IMR-90 (cell line): Measurements from ENCODE around the gene IDH3B.
"Not testable (repeated sequence)": the region's sequence is repeated elsewhere in the genome, so short reads cannot be mapped to it uniquely, and the experiment has no call there.

Experiments
- BHLHE40 ChIP-seq: fragments of 150-350 bp; IDR thresholded peaks from 2 replicates; pipeline ENCODE4 v1.6.1; 2016; ENCODE audit warnings: mild to moderate bottlenecking, low read depth, low read length
- CEBPB ChIP-seq: IDR thresholded peaks from 2 replicates; pipeline ENCODE4 v1.6.1; 2012; ENCODE audit warnings: low read depth, low read length, improper control_type of control experiment
- CHD1 ChIP-seq: IDR thresholded peaks from 2 replicates; pipeline ENCODE4 v1.6.1; 2012; ENCODE audit warnings: low read depth, low read length, improper control_type of control experiment
- FOS ChIP-seq: fragments of 150-350 bp; IDR thresholded peaks from 2 replicates; pipeline ENCODE4 v1.6.1; 2016; ENCODE audit warnings: low read depth, low read length
- MAFK ChIP-seq: IDR thresholded peaks from 2 replicates; pipeline ENCODE4 v1.6.1; 2012; ENCODE audit warnings: low read depth, low read length, improper control_type of control experiment
- MXI1 ChIP-seq: IDR thresholded peaks from 2 replicates; pipeline ENCODE4 v1.6.1; 2012; ENCODE audit warnings: low read depth, mild to moderate bottlenecking, low read length, moderate library complexity, borderline replicate concordance
- POLR2A ChIP-seq: IDR thresholded peaks from 2 replicates; pipeline ENCODE4 v1.6.1; 2012; ENCODE audit warnings: mild to moderate bottlenecking, low read depth, low read length
- RAD21 ChIP-seq: IDR thresholded peaks from 2 replicates; pipeline ENCODE4 v1.6.1; 2012; ENCODE audit warnings: low read length, improper control_type of control experiment
- RFX5 ChIP-seq: IDR thresholded peaks from 2 replicates; pipeline ENCODE4 v1.8.0; 2012; ENCODE audit warnings: low read depth, mild to moderate bottlenecking, low read length, moderate library complexity
- SMC3 ChIP-seq: fragments of 150-350 bp; IDR thresholded peaks from 2 replicates; pipeline ENCODE4 v1.6.1; 2016; ENCODE audit warnings: low read depth, mild to moderate bottlenecking, antibody characterized with exemption, low read length, moderate library complexity
- TF ChIP-seq, protein P1 (sequence below): conservative IDR thresholded peaks from 2 replicates; pipeline ENCODE4 v1.5.1; 2012; ENCODE audit warnings: mild to moderate bottlenecking, low read depth, low read length, improper control_type of control experiment
- TF ChIP-seq, protein P2 (sequence below): fragments of 150-350 bp; IDR thresholded peaks from 2 replicates; pipeline ENCODE4 v1.6.1; 2017; ENCODE audit warnings: mild to moderate bottlenecking, antibody characterized with exemption, low read length, low read depth

DNA sequence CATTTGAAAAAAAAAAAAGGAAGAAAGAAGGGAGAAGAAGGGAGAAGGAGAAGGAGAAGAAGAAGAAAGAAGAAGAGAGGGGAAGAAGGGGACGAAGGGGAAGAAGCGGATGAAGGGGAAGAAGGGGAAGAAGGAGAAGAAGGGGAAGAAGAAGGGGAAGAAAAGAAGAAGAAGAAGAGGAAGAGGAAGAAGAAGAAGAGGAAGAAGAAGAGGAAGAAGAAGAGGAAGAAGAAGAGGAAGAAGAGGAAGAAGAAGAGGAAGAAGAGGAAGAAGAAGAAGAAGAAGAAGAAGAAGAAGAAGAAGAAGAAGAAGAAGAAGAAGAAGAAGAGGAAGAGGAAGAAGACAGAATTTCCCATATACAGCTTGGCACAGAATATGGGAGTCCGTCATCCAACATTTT is 18.0 kb upstream of the IDH3B start:
- TF ChIP-seq, protein P1, sequence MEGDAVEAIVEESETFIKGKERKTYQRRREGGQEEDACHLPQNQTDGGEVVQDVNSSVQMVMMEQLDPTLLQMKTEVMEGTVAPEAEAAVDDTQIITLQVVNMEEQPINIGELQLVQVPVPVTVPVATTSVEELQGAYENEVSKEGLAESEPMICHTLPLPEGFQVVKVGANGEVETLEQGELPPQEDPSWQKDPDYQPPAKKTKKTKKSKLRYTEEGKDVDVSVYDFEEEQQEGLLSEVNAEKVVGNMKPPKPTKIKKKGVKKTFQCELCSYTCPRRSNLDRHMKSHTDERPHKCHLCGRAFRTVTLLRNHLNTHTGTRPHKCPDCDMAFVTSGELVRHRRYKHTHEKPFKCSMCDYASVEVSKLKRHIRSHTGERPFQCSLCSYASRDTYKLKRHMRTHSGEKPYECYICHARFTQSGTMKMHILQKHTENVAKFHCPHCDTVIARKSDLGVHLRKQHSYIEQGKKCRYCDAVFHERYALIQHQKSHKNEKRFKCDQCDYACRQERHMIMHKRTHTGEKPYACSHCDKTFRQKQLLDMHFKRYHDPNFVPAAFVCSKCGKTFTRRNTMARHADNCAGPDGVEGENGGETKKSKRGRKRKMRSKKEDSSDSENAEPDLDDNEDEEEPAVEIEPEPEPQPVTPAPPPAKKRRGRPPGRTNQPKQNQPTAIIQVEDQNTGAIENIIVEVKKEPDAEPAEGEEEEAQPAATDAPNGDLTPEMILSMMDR = not testable (repeated sequence)
- TF ChIP-seq CHD1, POLR2A, FOS, MAFK, MXI1, CEBPB, RFX5, SMC3, RAD21, BHLHE40: not testable (repeated sequence)
- TF ChIP-seq, protein P2, sequence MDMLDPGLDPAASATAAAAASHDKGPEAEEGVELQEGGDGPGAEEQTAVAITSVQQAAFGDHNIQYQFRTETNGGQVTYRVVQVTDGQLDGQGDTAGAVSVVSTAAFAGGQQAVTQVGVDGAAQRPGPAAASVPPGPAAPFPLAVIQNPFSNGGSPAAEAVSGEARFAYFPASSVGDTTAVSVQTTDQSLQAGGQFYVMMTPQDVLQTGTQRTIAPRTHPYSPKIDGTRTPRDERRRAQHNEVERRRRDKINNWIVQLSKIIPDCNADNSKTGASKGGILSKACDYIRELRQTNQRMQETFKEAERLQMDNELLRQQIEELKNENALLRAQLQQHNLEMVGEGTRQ = not testable (repeated sequence)
